H9 (cell line): ENCODE data around the gene SMC1B. TPM values are rescaled to one million over a fixed set of nuclear protein-coding genes. Genes with fewer than 3 reads are reported as not detected.

ENCODE experiments used
- DNase-seq: peaks from one replicate; pipeline ENCODE4 v3.0.0-alpha.2; 2017
- H2AFZ ChIP-seq: one replicate; pipeline ENCODE4 v1.6.1; 2013; ENCODE audit warnings: mild to moderate bottlenecking, low read length, control low read depth, moderate library complexity
- H2AK5ac ChIP-seq: 2 replicates; pipeline ENCODE4 v1.6.1; 2013; ENCODE audit warnings: low read length, control low read depth, mixed read lengths; ENCODE audit not compliant: insufficient read length
- H2BK120ac ChIP-seq: one replicate; pipeline ENCODE4 v1.6.1; 2013; ENCODE audit warnings: low read depth, mild to moderate bottlenecking, low read length, control low read depth, inconsistent platforms; ENCODE audit not compliant: poor library complexity, severe bottlenecking
- H2BK12ac ChIP-seq: 2 replicates; pipeline ENCODE4 v1.6.1; 2013; ENCODE audit warnings: low read length, control low read depth, mixed read lengths, low read depth; ENCODE audit not compliant: insufficient read length
- H2BK15ac ChIP-seq: 2 replicates; pipeline ENCODE4 v1.6.1; 2013; ENCODE audit warnings: low read depth, low read length, control low read depth
- H2BK20ac ChIP-seq: one replicate; pipeline ENCODE4 v1.6.1; 2013; ENCODE audit warnings: low read depth, mild to moderate bottlenecking, low read length, control low read depth, inconsistent platforms; ENCODE audit not compliant: poor library complexity, severe bottlenecking
- H2BK5ac ChIP-seq: 2 replicates; pipeline ENCODE4 v1.6.1; 2013; ENCODE audit warnings: low read length, control low read depth, mixed read lengths; ENCODE audit not compliant: insufficient read length
- H3K14ac ChIP-seq: 2 replicates; pipeline ENCODE4 v1.6.1; 2013; ENCODE audit warnings: low read length, control low read depth; ENCODE audit not compliant: insufficient read depth
- H3K18ac ChIP-seq: 2 replicates; pipeline ENCODE4 v1.6.1; 2013; ENCODE audit warnings: low read depth, mild to moderate bottlenecking, mixed read lengths, low read length, control low read depth; ENCODE audit not compliant: insufficient read length
- H3K23ac ChIP-seq: 2 replicates; pipeline ENCODE4 v1.6.1; 2013; ENCODE audit warnings: low read length, control low read depth, mixed read lengths, low read depth; ENCODE audit not compliant: insufficient read length
- H3K23me2 ChIP-seq: 2 replicates; pipeline ENCODE4 v1.6.1; 2013; ENCODE audit warnings: low read depth, mild to moderate bottlenecking, mixed read lengths, low read length, control low read depth; ENCODE audit not compliant: insufficient read length, poor library complexity, severe bottlenecking
- H3K27ac ChIP-seq: 2 replicates; pipeline ENCODE4 v1.5.1; 2013; ENCODE audit warnings: low read length, control low read depth, mixed read lengths, low read depth; ENCODE audit not compliant: insufficient read length
- H3K27me3 ChIP-seq: 2 replicates; pipeline ENCODE4 v1.6.1; 2013; ENCODE audit warnings: low read length, control low read depth, inconsistent platforms; ENCODE audit not compliant: insufficient read depth
- H3K4ac ChIP-seq: 2 replicates; pipeline ENCODE4 v1.6.1; 2013; ENCODE audit warnings: low read depth, mild to moderate bottlenecking, control low read depth, inconsistent platforms, low read length, moderate library complexity
- H3K4me1 ChIP-seq: 2 replicates; pipeline ENCODE4 v1.6.1; 2013; ENCODE audit warnings: low read length, control low read depth, inconsistent platforms; ENCODE audit not compliant: insufficient read depth
- H3K4me2 ChIP-seq: 2 replicates; pipeline ENCODE4 v1.6.1; 2013; ENCODE audit warnings: low read length, control low read depth, mixed read lengths; ENCODE audit not compliant: insufficient read length, insufficient read depth
- H3K56ac ChIP-seq: 2 replicates; pipeline ENCODE4 v1.6.1; 2013; ENCODE audit warnings: low read depth, mild to moderate bottlenecking, mixed read lengths, low read length, control low read depth; ENCODE audit not compliant: insufficient read length
- H3K79me1 ChIP-seq: 2 replicates; pipeline ENCODE4 v1.6.1; 2013; ENCODE audit warnings: low read depth, mild to moderate bottlenecking, moderate library complexity, low read length, control low read depth, inconsistent platforms; ENCODE audit not compliant: insufficient read depth, poor library complexity, severe bottlenecking
- H3K79me2 ChIP-seq: 2 replicates; pipeline ENCODE4 v1.6.1; 2013; ENCODE audit warnings: low read length, control low read depth, inconsistent platforms; ENCODE audit not compliant: insufficient read depth
- H3K9ac ChIP-seq: 2 replicates; pipeline ENCODE4 v1.6.1; 2013; ENCODE audit warnings: low read length, control low read depth, mixed read lengths; ENCODE audit not compliant: insufficient read length; ENCODE audit errors: extremely low read depth
- H3K9me3 ChIP-seq: one replicate; pipeline ENCODE4 v1.6.1; 2013; ENCODE audit warnings: low read depth, low read length, inconsistent platforms; ENCODE audit not compliant: control insufficient read depth
- H3T11ph ChIP-seq: one replicate; pipeline ENCODE4 v1.6.1; 2013; ENCODE audit warnings: mild to moderate bottlenecking, low read length, control low read depth, inconsistent platforms
- H4K20me1 ChIP-seq: one replicate; pipeline ENCODE4 v1.6.1; 2013; ENCODE audit not compliant: control insufficient read depth, insufficient read length, insufficient read depth
- H4K5ac ChIP-seq: 2 replicates; pipeline ENCODE4 v1.6.1; 2013; ENCODE audit warnings: low read depth, mild to moderate bottlenecking, mixed read lengths, low read length, control low read depth; ENCODE audit not compliant: insufficient read length
- H4K8ac ChIP-seq: replicated peaks from 2 replicates; pipeline ENCODE4 v1.6.1; 2013; ENCODE audit warnings: low read length, control low read depth, mixed read lengths, low read depth; ENCODE audit not compliant: insufficient read length
- H4K91ac ChIP-seq: 2 replicates; pipeline ENCODE4 v1.6.1; 2013; ENCODE audit warnings: low read depth, mild to moderate bottlenecking, moderate library complexity, mixed read lengths, low read length, control low read depth; ENCODE audit not compliant: insufficient read length
- H3K27ac Mint-ChIP-seq, 3 experiments: 2 replicates in 2 of 3; 3 replicates in 1 of 3; pipeline ENCODE4 v1.8.0; 2020 to 2021; ENCODE audit warnings: mixed read lengths in 3 of 3, mild to moderate bottlenecking in 1 of 3, moderate library complexity in 1 of 3
- H3K27me3 Mint-ChIP-seq: 2 replicates; pipeline ENCODE4 v1.8.0; 2021; ENCODE audit warnings: low read depth, mild to moderate bottlenecking, moderate library complexity, mixed read lengths
- H3K36me3 Mint-ChIP-seq, 3 experiments: 2 replicates in 2 of 3; 3 replicates in 1 of 3; pipeline ENCODE4 v1.8.0; 2020 to 2021; ENCODE audit warnings: low read depth in 3 of 3, mixed read lengths in 3 of 3; ENCODE audit not compliant: insufficient read depth in 1 of 3
- H3K4me1 Mint-ChIP-seq, 2 experiments: 2 replicates each; pipeline ENCODE4 v1.8.0; 2020; ENCODE audit warnings: mixed read lengths in 2 of 2
- H3K4me3 Mint-ChIP-seq, 2 experiments: 2 replicates in 1 of 2; 3 replicates in 1 of 2; pipeline ENCODE4 v1.8.0; 2020 to 2021; ENCODE audit warnings: mild to moderate bottlenecking in 2 of 2, mixed read lengths in 2 of 2, moderate library complexity in 1 of 2
- H3K9me3 Mint-ChIP-seq, 2 experiments: 2 replicates in 1 of 2; 3 replicates in 1 of 2; pipeline ENCODE4 v1.8.0; 2020; ENCODE audit warnings: mild to moderate bottlenecking in 2 of 2, mixed read lengths in 2 of 2, moderate library complexity in 1 of 2
- CTCF ChIP-seq: fragments of 200-600 bp; sonication (generic); conservative IDR thresholded peaks from 3 replicates; pipeline ENCODE4 v1.8.0; 2021; ENCODE audit warnings: antibody characterized with exemption, mild to moderate bottlenecking
- WGBS: extraction: QIAGEN DNeasy Blood & Tissue Kit; methylation state at CpG from one replicate; pipeline ENCODE4 v1.1.7; 2013; ENCODE audit warnings: missing lambda C conversion rate, low lambda C conversion rate, mixed read lengths; ENCODE audit not compliant: insufficient read length; ENCODE audit errors: extremely low coverage; 5-methylcytosine and 5-hydroxymethylcytosine counted together
- total RNA-seq: library from RNA; stranded (reverse); gene quantifications from 2 replicates; pipeline ENCODE4 v1.2.1, GENCODE V29; 2021

SMC1B gene
- total RNA-seq, 1 experiment from 2014 or later: not detected

GRCh38 chr22:45456811-45457210, 43.4 kb upstream of the SMC1B start:
- Histone ChIP-seq H3K18ac (no peak overlapping the region), H3T11ph (no peak overlapping the region), H2AK5ac (no peak overlapping the region), H2BK20ac (no peak overlapping the region), H2BK15ac (no peak overlapping the region), H3K4me2 (no peak overlapping the region), H3K4me1 (no peaks in the 10 kb centered on the region), H3K9me3 (no peaks in the 10 kb centered on the region), H3K27ac (no peak overlapping the region), H3K14ac (no peak overlapping the region), H3K79me1 (no peaks in the 10 kb centered on the region), H2AFZ (no peak overlapping the region), H3K79me2 (no peaks in the 10 kb centered on the region), H3K4ac (no peak overlapping the region), H2BK120ac (no peak overlapping the region), H2BK12ac (no peak overlapping the region), H2BK5ac (no peak overlapping the region), H3K23ac (no peak overlapping the region), H3K27me3 (no peaks in the 10 kb centered on the region), H4K91ac (no peak overlapping the region), H4K20me1 (no peaks in the 10 kb centered on the region), H3K23me2 (no peaks in the 10 kb centered on the region), H3K9ac (no peak overlapping the region), H4K5ac (no peak overlapping the region), H3K56ac (no peak overlapping the region), H4K8ac (no peak overlapping the region)
- DNase-seq: no peak
- Mint-ChIP-seq H3K36me3 (no peaks in the 10 kb centered on the region), H3K27me3 (peaks cover 8% of the 10 kb centered on the region), H3K4me3 (no peak overlapping the region; a peak in 1 of 5 replicates), H3K27ac (no peak overlapping the region), H3K9me3 (peaks cover 0 to 2% of the 10 kb centered on the region in 2 experiments; a peak in 1 of 5 replicates), H3K4me1 (peaks cover 0 to 2% of the 10 kb centered on the region in 2 experiments; a peak in 1 of 4 replicates)
- no peak for TF ChIP-seq CTCF
- no CpG with 5 or more reads among the region's 8 CpGs for WGBS
